CD8-positive, alpha-beta memory T cell (primary cell): ENCODE data around the gene SIPA1. TPM values are rescaled to one million over a fixed set of nuclear protein-coding genes. Genes with fewer than 3 reads are reported as not detected.
A peak's percentile ranks its signal among the peaks of the same experiment; 100 is the strongest.
"Not testable (repeated sequence)": the region's sequence is repeated elsewhere in the genome, so short reads cannot be mapped to it uniquely, and the experiment has no call there.

Experiments
- CTCF ChIA-PET: fragments of 350-600 bp; sonication (Branson Sonifier 250); formaldehyde crosslinking; loops from one replicate; lab custom pipeline; 2021; ENCODE audit warnings: antibody characterized with exemption; lab: Charles Lee
- POLR2A ChIA-PET: fragments of 350-600 bp; sonication (Branson Sonifier 250); formaldehyde crosslinking; loops from one replicate; lab custom pipeline; 2021; ENCODE audit warnings: antibody characterized with exemption; lab: Charles Lee
- DNase-seq, 5 donors: peaks; one replicate each; pipeline versions ENCODE4 v3.0.0 to v3.0.0-alpha.2; 2020 to 2022; ENCODE audit warnings: mixed read lengths in 1 of 5
- H3K27ac ChIP-seq: one replicate; pipeline ENCODE4 v1.7.0; 2013; ENCODE audit warnings: low read depth, mild to moderate bottlenecking, low read length, moderate library complexity
- H3K27me3 ChIP-seq: 2 replicates; pipeline ENCODE4 v1.7.0; 2013; ENCODE audit warnings: low read length, mild to moderate bottlenecking; ENCODE audit not compliant: insufficient read depth, poor library complexity, severe bottlenecking
- H3K36me3 ChIP-seq: 2 replicates; pipeline ENCODE4 v1.7.0; 2013; ENCODE audit warnings: mild to moderate bottlenecking, low read length, moderate library complexity; ENCODE audit not compliant: insufficient read depth
- H3K4me1 ChIP-seq: 2 replicates; pipeline ENCODE4 v1.7.0; 2013; ENCODE audit warnings: mild to moderate bottlenecking, low read length, moderate library complexity; ENCODE audit not compliant: insufficient read depth
- H3K4me3 ChIP-seq: 2 replicates; pipeline ENCODE4 v1.7.0; 2013; ENCODE audit warnings: mild to moderate bottlenecking, low read length
- H3K9me3 ChIP-seq: 2 replicates; pipeline ENCODE4 v1.7.0; 2013; ENCODE audit warnings: mild to moderate bottlenecking, low read length
- H3K27ac Mint-ChIP-seq, 8 donors: one replicate each; pipeline ENCODE4 v1.8.0; 2020 to 2021; ENCODE audit warnings: mixed read lengths in 8 of 8, mild to moderate bottlenecking in 6 of 8, inconsistent platforms in 3 of 8, moderate library complexity in 3 of 8
- H3K27me3 Mint-ChIP-seq, 2 donors: one replicate each; pipeline ENCODE4 v1.8.0; 2020 to 2021; ENCODE audit warnings: mixed read lengths in 2 of 2, mild to moderate bottlenecking in 1 of 2, moderate library complexity in 1 of 2
- H3K36me3 Mint-ChIP-seq, 3 donors: one replicate each; pipeline ENCODE4 v1.8.0; 2020 to 2021; ENCODE audit warnings: mixed read lengths in 3 of 3, inconsistent platforms in 1 of 3, mild to moderate bottlenecking in 1 of 3
- H3K4me1 Mint-ChIP-seq, 3 donors: one replicate each; pipeline ENCODE4 v1.8.0; 2020 to 2021; ENCODE audit warnings: mixed read lengths in 3 of 3, inconsistent platforms in 1 of 3, mild to moderate bottlenecking in 1 of 3
- H3K4me3 Mint-ChIP-seq, 7 donors: one replicate each; pipeline ENCODE4 v1.8.0; 2020 to 2021; ENCODE audit warnings: mixed read lengths in 7 of 7, mild to moderate bottlenecking in 6 of 7, moderate library complexity in 4 of 7, inconsistent platforms in 2 of 7
- H3K9me3 Mint-ChIP-seq, 5 donors: one replicate each; pipeline ENCODE4 v1.8.0; 2020 to 2022; ENCODE audit warnings: mixed read lengths in 5 of 5, mild to moderate bottlenecking in 3 of 5, moderate library complexity in 2 of 5, inconsistent platforms in 1 of 5
- polyA plus RNA-seq: library from polyadenylated mRNA; unstranded; fragments of 300-500 nt; fragmentation: Illumina TruSeq; gene quantifications from one replicate; pipeline ENCODE4 v1.2.3, GENCODE V29; 2021
- total RNA-seq, 2 experiments: library from RNA; stranded (reverse); gene quantifications; one replicate each; pipeline ENCODE4 v1.2.3, GENCODE V29; 2021

Gene SIPA1
- total and polyA plus RNA-seq, 3 experiments from 2014 or later, result 111 to 335 (median 123) TPM

DNA sequence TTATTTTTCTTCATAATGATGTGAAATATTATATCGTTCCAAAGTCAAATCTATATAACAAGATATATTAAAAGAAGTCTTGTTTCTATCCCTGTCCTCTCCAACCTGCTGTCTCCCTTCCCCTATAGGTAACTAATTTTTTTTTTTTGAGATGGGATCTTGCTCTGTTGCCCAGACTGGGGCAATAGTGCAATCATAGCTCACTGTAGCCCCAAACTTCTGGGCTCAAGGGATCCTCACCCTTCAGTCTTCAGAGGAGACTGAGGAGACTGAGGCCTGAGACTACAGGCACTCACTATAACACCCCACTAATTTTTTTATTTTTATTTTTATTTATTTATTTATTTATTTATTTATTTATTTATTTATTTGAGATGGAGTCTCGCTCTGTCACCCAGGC, 35.1 kb downstream of the SIPA1 start:
- no peak for DNase-seq
- Mint-ChIP-seq H3K4me1 (no peaks in the 10 kb centered on the region), H3K36me3 (no peaks in the 10 kb centered on the region), H3K27ac (no peak overlapping the region), H3K4me3 (no peak overlapping the region), H3K27me3 (no peaks in the 10 kb centered on the region), H3K9me3 (no peaks in the 10 kb centered on the region)
- no peaks in the 10 kb centered on the region for H3K27me3 ChIP-seq
- H3K9me3 ChIP-seq, result no peaks in the 10 kb centered on the region
- H3K36me3 ChIP-seq, result no peaks in the 10 kb centered on the region
- POLR2A ChIA-PET, result no interaction called here
- no peak overlapping the region for H3K27ac ChIP-seq
- no peak overlapping the region for H3K4me3 ChIP-seq
- H3K4me1 ChIP-seq, result no peaks in the 10 kb centered on the region
- CTCF ChIA-PET, result no interaction called here

DNA sequence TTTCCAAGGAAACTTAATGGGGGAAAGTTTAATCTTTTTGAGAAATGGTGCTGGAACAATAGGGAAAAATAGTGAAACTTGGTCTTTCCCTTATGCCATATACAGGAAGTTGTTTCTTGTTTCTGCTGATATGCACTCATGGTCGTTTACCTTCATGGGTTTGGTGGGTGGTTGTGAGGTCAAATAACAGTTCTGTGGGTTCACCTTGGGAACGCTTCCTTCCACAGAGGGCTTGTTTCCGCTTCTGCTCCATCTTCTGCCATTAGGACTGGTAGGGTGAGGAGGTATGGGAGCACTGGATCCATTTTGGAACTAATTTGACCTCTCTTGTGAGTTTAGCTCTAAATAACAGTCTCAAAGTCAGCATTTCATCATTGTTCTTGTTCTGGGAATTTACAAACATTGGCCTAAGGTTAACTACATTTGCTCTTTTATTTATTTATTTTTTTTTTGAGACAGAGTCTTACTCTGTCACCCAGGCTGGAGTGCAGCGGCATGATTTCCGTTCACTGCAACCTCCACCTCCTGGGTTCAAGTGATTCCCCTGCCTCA, 42.4 kb downstream of the SIPA1 start:
- ChIA-PET CTCF (no interaction called here), POLR2A (no interaction called here)
- no peaks in the 10 kb centered on the region for H3K36me3 Mint-ChIP-seq

GRCh38 chr11:65683480-65683879, 45.6 kb downstream of the SIPA1 start:
- H3K4me3 Mint-ChIP-seq, result not testable (repeated sequence)

More for the DNA sequence above, 42.4 kb downstream of the SIPA1 start:
- no peaks in the 10 kb centered on the region for H3K9me3 Mint-ChIP-seq
- no peak for DNase-seq
- H3K9me3 ChIP-seq, result no peaks in the 10 kb centered on the region
- no peak overlapping the region for H3K4me3 Mint-ChIP-seq
- no peaks in the 10 kb centered on the region for H3K4me1 ChIP-seq
- no peaks in the 10 kb centered on the region for H3K27me3 ChIP-seq
- no peak overlapping the region for H3K4me3 ChIP-seq
- H3K27ac ChIP-seq, result no peak overlapping the region
- no peak overlapping the region for H3K27ac Mint-ChIP-seq
- H3K27me3 Mint-ChIP-seq, result peaks cover 2 to 13% of the 10 kb centered on the region in 2 donors
- H3K36me3 ChIP-seq, result no peaks in the 10 kb centered on the region
- no peaks in the 10 kb centered on the region for H3K4me1 Mint-ChIP-seq

DNA sequence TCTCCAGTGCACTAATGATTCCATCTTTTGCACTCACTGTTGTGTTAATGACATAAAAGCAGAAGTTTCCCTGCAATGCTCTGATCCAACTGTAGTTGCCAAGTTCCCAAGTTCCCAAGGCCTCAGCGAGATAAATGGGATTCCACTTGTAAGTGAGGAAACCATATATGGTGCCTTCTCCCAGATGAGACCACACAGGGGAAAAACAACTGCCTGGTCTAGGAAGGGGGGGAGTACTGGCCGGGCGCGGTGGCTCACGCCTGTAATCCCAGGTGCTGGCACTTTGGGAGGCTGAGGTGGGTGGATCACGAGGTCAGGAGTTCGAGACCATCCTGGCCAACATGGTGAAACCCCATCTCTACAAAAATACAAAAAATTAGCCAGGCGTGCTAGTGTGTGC, 48.1 kb downstream of the SIPA1 start:
- Mint-ChIP-seq H3K36me3 (no peaks in the 10 kb centered on the region), H3K27ac (no peak overlapping the region), H3K4me1 (no peaks in the 10 kb centered on the region), H3K27me3 (peaks cover 6 to 19% of the 10 kb centered on the region in 2 donors), H3K9me3 (no peaks in the 10 kb centered on the region), H3K4me3 (no peak overlapping the region)
- ChIA-PET POLR2A (no interaction called here), CTCF (no interaction called here)
- H3K4me1 ChIP-seq, result no peaks in the 10 kb centered on the region
- DNase-seq, result no peak
- no peak overlapping the region for H3K27ac ChIP-seq
- H3K4me3 ChIP-seq, result no peak overlapping the region
- no peaks in the 10 kb centered on the region for H3K27me3 ChIP-seq
- no peaks in the 10 kb centered on the region for H3K9me3 ChIP-seq
- no peaks in the 10 kb centered on the region for H3K36me3 ChIP-seq

More at GRCh38 chr11:65683480-65683879, 45.6 kb downstream of the SIPA1 start:
- H3K4me1 ChIP-seq, DNase-seq, H3K36me3 Mint-ChIP-seq, H3K9me3 ChIP-seq, H3K36me3 ChIP-seq, POLR2A ChIA-PET, H3K27ac Mint-ChIP-seq, H3K9me3 Mint-ChIP-seq, H3K4me1 Mint-ChIP-seq, H3K27ac ChIP-seq, H3K4me3 ChIP-seq, H3K27me3 ChIP-seq: not testable (repeated sequence)
- H3K27me3 Mint-ChIP-seq, result peaks cover 6 to 16% of the 10 kb centered on the region in 2 donors
- CTCF ChIA-PET, result interaction anchor here (0.9 to 1.3 kb wide), 2 partner anchors 125 to 143 kb away, joined by 3 read pairs; no protein-coding TSS in a partner anchor

DNA sequence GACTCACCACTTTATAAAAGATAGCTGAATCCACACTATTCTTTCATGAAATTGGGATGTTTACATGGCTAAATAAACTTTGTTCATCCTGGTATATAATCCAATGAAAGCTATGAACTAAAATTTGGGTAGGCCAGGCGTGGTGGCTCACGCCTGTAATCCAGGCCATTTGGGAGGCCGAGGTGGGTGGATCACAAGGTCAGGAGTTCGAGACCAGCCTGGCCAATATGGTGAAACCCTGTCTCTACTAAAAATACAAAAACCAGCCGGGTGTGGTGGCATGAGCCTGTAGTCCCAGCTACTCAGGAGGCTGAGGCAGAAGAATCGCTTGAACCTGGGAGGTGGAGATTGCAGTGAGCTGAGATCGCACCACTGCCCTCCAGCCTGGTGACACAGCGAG, 53.9 kb downstream of the SIPA1 start:
- not testable (repeated sequence) for H3K36me3 ChIP-seq, H3K27ac Mint-ChIP-seq, H3K4me3 ChIP-seq, H3K4me1 Mint-ChIP-seq, H3K4me3 Mint-ChIP-seq, H3K27me3 Mint-ChIP-seq, H3K9me3 Mint-ChIP-seq, H3K36me3 Mint-ChIP-seq, H3K4me1 ChIP-seq, H3K27me3 ChIP-seq, DNase-seq, H3K9me3 ChIP-seq
- CTCF ChIA-PET, result interaction anchor here (1.0 kb wide), 1 partner anchor 26 kb away, joined by 4 read pairs; no protein-coding TSS in a partner anchor
- POLR2A ChIA-PET, result interaction anchor here (0.6 kb wide), 1 partner anchor 94 kb away, joined by 3 read pairs; no protein-coding TSS in a partner anchor
- H3K27ac ChIP-seq, result peak overlapping the region; percentile 48

DNA sequence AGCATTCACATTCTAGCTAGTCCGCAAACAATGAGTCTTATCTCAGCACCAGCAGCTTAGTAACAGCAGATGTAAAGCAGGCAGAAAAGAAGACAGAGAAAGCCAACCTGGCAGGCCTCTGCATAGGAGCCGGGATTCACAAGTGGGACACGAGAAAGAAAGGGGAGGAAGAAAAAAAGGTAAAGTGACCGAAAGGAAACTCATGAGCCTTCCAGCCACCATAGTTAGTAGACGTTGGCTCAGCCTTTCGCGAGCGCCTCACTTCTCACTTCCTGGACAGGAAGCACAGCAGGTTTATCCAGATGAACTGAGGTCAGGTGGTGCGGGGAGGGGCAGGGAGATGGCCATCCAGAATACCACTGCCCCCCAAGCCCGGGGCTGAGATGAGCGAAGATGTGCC, 54.5 kb downstream of the SIPA1 start:
- Histone ChIP-seq H3K27ac (peak overlapping the region; percentile 48), H3K4me1 (no peaks in the 10 kb centered on the region), H3K36me3 (no peaks in the 10 kb centered on the region), H3K9me3 (no peaks in the 10 kb centered on the region), H3K4me3 (no peak overlapping the region), H3K27me3 (no peaks in the 10 kb centered on the region)
- no peaks in the 10 kb centered on the region for H3K4me1 Mint-ChIP-seq
- no peak overlapping the region for H3K4me3 Mint-ChIP-seq
- ChIA-PET POLR2A (no interaction called here), CTCF (interaction anchor here (0.7 kb wide), 1 partner anchor 409 kb away, joined by 3 read pairs; no protein-coding TSS in a partner anchor)
- no peaks in the 10 kb centered on the region for H3K36me3 Mint-ChIP-seq
- H3K9me3 Mint-ChIP-seq, result no peaks in the 10 kb centered on the region
- H3K27me3 Mint-ChIP-seq, result peaks cover 0 to 3% of the 10 kb centered on the region in 2 donors
- no peak overlapping the region for H3K27ac Mint-ChIP-seq
- DNase-seq, result no peak

DNA sequence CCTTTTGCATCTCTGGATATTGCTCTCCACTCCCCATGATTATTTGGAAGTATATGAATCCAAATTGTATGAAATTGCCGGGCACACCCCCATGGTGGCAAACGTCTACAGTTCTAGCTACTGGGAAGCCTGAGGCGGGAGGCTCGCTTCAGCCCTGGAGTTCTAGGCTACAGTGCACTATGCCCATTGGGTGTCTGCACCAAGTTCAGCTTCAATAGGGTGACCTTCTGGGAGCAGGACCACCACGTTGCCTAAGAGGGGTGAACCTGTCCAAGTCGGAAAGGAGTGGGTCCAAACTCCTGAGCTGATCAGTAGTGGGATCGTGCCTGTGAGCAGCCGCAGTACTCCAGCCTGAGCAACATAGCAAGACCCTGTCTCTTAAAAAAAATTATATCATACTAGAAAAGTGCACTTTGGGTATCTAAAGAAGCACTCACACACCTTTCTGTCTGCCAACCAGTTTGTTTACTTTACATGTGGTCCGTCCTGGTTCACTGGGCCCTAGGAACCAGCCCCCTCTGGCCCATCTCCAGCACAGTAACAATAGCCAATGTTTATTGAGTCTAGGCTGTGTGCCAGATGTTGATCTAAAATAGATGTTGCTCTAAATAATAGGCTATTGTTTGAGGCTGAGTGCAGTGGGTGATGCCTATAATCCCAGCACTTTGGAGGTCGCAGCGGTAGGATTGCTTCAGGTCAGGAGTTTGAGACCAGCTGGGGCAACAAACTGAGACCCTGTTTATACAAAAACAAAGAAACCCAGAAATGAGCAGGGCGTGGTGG, 57.7 kb downstream of the SIPA1 start:
- Histone ChIP-seq H3K27me3 (no peaks in the 10 kb centered on the region), H3K27ac (no peak overlapping the region), H3K9me3 (no peaks in the 10 kb centered on the region), H3K4me3 (no peak overlapping the region), H3K4me1 (no peaks in the 10 kb centered on the region), H3K36me3 (no peaks in the 10 kb centered on the region)
- Mint-ChIP-seq H3K27ac (no peak overlapping the region), H3K4me3 (no peak overlapping the region), H3K9me3 (no peaks in the 10 kb centered on the region), H3K27me3 (peaks cover 0 to 4% of the 10 kb centered on the region in 2 donors), H3K4me1 (no peaks in the 10 kb centered on the region), H3K36me3 (no peaks in the 10 kb centered on the region)
- no peak for DNase-seq
- ChIA-PET POLR2A (interaction anchor here (0.5 kb wide), 1 partner anchor 127 kb away, joined by 4 read pairs; no protein-coding TSS in a partner anchor), CTCF (interaction anchor here (0.8 to 1.0 kb wide), 2 partner anchors 45 to 193 kb away, joined by 3 read pairs; partner anchors contain the start of gene FIBP)
